HG03064 (cell line): ENCODE results near the gene AGO1.
"Not testable (repeated sequence)": the region's sequence is repeated elsewhere in the genome, so short reads cannot be mapped to it uniquely, and the experiment has no call there.

ENCODE experiments used
- ATAC-seq: cut with Tn5 transposase; IDR thresholded peaks from one replicate; pipeline ENCODE4 v1.9.1; 2021; ENCODE audit warnings: low read depth; ENCODE audit not compliant: unreplicated experiment

The AGO1 gene

DNA sequence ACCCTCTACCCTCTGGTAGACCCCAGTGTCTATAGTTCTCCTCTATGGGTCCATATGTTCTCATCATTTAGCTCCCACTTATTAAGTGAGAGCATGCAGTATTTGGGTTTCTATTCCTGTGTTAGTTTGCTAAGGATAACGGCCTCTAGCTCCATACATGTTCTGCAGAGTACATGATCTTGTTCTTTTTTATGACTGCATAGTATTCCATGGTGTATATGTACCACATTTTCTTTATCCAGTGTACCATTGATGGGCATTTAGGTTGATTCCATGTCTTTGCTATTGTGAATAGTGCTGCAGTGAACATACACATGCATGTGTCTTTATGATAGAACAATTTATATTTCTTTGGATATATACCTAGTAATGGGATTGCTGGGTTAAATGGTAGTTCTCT, 81.3 kb downstream of the AGO1 start:
- ATAC-seq = not testable (repeated sequence)

DNA sequence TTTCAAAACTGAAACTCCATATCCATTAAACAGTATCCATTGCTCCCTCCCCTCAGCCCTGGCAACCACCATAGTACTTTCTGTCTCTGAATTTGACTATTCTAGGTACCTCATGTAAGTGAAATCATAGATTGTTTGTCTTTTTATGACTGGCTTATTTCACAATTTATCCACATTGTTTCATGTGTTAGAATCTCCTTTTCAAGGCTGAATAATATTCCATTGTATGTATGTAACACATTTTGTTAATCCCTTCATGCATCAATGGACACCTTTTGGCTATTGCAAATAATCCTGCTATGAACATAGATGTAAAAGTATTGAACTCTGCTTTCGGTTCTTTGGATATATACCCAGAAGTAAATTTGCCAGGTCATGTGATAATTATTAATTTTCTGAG, 85.4 kb downstream of the AGO1 start:
- ATAC-seq = no peak

DNA sequence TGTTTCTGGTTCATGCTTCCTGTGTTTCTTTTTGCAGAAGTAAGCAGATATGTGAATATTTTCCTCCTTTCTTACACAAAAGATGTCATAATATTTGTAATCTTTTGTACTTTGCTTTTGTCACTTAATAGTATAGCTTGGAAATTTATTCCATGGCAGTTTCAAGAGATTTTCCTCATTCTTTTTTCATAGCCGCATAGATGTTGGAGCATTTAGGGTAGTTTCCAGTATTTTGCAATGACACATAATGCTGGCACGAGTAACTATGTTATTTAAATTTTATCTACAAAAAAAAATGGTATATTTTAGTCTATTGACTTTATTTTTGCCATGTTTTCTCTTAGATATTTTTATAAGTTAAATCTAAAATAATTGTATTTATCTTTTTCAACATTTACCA, 88.6 kb downstream of the AGO1 start:
- ATAC-seq = no peak

DNA sequence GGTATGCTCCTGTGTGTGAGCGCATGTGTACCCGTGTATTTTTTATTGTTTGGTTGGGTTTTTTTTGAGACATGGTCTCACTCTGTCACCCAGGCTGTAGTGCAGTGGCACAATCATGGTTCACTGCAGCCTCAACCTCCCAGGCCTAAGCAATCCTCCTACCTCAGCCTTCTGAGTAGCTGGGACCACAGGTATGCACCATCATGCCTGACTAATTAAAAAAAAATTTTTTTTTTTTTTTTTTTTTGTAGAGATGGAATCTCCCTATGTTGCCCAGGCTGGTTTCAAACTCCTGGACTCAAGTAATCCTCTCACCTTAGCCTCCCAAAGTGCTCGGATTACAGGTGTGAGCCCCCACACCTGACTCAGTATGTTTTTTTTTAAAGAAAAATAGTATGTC, 89.6 kb downstream of the AGO1 start:
- ATAC-seq = not testable (repeated sequence)

GRCh38 chr1:35980090-35980489, 97.1 kb downstream of the AGO1 start:
- ATAC-seq = no peak
